Measurements from ENCODE around the gene CDC42SE2.

GRCh38 chr5:131353991-131354390, 90.1 kb downstream of the CDC42SE2 start:
- TF ChIP-seq, protein P1, sequence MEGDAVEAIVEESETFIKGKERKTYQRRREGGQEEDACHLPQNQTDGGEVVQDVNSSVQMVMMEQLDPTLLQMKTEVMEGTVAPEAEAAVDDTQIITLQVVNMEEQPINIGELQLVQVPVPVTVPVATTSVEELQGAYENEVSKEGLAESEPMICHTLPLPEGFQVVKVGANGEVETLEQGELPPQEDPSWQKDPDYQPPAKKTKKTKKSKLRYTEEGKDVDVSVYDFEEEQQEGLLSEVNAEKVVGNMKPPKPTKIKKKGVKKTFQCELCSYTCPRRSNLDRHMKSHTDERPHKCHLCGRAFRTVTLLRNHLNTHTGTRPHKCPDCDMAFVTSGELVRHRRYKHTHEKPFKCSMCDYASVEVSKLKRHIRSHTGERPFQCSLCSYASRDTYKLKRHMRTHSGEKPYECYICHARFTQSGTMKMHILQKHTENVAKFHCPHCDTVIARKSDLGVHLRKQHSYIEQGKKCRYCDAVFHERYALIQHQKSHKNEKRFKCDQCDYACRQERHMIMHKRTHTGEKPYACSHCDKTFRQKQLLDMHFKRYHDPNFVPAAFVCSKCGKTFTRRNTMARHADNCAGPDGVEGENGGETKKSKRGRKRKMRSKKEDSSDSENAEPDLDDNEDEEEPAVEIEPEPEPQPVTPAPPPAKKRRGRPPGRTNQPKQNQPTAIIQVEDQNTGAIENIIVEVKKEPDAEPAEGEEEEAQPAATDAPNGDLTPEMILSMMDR (IDR thresholded peaks at IDR 0.05; ENCODE audit: low read depth, low read length), result no peak
- TF ChIP-seq EZH2phosphoT487 (IDR thresholded peaks at IDR 0.05; ENCODE audit: low read depth), result no peak
